Measurements from ENCODE around the gene ONECUT3. TPM values are rescaled to one million over a fixed set of nuclear protein-coding genes. Genes with fewer than 3 reads are reported as not detected.
A peak's percentile ranks its signal among the peaks of the same experiment; 100 is the strongest.

ONECUT3 gene
- total and polyA plus RNA-seq, 11 donors, result not detected

GRCh38 chr19:1767464-1767933 is 14.2 kb downstream of the ONECUT3 start:
- peaks cover 57 to 100% (median 76%) of the 10 kb centered on the region in 9 donors for H3K27me3 ChIP-seq
- DNase-seq, result peak in 2 of 5 donors; percentile 30 to 41

DNA sequence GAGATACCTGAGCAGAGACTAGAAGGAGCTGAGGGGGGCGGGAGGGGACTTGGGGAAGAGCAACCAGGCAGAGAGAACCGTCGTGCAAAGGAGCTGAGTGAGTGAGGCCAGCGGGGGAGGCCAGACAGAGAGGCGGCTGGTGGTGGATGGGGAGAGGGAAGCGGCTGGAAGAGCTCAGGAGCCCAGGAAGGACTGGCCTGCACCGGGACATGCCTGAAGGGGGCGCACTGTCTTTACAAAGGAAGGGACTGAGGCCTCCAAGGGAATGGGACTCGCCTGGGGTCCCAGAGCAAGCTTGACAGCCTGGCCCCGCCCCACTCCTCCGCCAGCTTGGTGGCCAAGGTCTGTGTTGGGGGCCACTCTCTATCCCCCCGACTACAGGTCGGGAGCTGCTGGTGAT is 14.9 kb downstream of the ONECUT3 start:
- no peak overlapping the region for H3K4me3 ChIP-seq
- H3K27me3 ChIP-seq, result peaks cover 54 to 98% (median 69%) of the 10 kb centered on the region in 9 donors
- no peak for ATAC-seq
- DNase-seq, result no peak
- no peak overlapping the region for H3K27ac ChIP-seq
- TF ChIP-seq POLR2A (IDR thresholded peaks at IDR 0.05) (no peak), CTCF (IDR thresholded peaks at IDR 0.05) (peak in 2 of 12 donors; percentile 9 to 18)
- peaks cover 0 to 4% (median 0%) of the 10 kb centered on the region in 12 donors for H3K4me1 ChIP-seq
- 12 to 20% (median 18%) methylated on average over 11 to 13 of the region's 13 CpGs for WGBS, 4 donors
- intact Hi-C loops (cut with DNase I), result loop anchor here in 7 of 10 donors (2.0 to 10.0 kb wide), 6 partner anchors 93 to 223 kb away; partner anchors contain the start of gene UQCR11 (in 1 of the 7)
- no peaks in the 10 kb centered on the region for H3K36me3 ChIP-seq
- H3K9me3 ChIP-seq, result peaks cover 0 to 22% (median 14%) of the 10 kb centered on the region in 12 donors

More at GRCh38 chr19:1767464-1767933, 14.2 kb downstream of the ONECUT3 start:
- peaks cover 0 to 4% (median 0%) of the 10 kb centered on the region in 12 donors for H3K4me1 ChIP-seq
- 4 to 6% (median 5%) methylated on average over 18 to 21 of the region's 21 CpGs for WGBS, 4 donors
- H3K27ac ChIP-seq, result no peak overlapping the region
- intact Hi-C loops (cut with DNase I), result loop anchor here (1.0 to 10.0 kb wide), 8 partner anchors 93 to 223 kb away; partner anchors contain the start of gene UQCR11 (in 1 of the 10)
- peak in 3 of 4 donors; percentile 65 to 73 (median 71) for ATAC-seq
- TF ChIP-seq CTCF (IDR thresholded peaks at IDR 0.05), result peak; percentile 80 to 95 (median 90)
- TF ChIP-seq POLR2A (IDR thresholded peaks at IDR 0.05), result no peak
- H3K36me3 ChIP-seq, result no peaks in the 10 kb centered on the region
- H3K9me3 ChIP-seq, result peaks cover 0 to 22% (median 14%) of the 10 kb centered on the region in 12 donors
- no peak overlapping the region for H3K4me3 ChIP-seq

DNA sequence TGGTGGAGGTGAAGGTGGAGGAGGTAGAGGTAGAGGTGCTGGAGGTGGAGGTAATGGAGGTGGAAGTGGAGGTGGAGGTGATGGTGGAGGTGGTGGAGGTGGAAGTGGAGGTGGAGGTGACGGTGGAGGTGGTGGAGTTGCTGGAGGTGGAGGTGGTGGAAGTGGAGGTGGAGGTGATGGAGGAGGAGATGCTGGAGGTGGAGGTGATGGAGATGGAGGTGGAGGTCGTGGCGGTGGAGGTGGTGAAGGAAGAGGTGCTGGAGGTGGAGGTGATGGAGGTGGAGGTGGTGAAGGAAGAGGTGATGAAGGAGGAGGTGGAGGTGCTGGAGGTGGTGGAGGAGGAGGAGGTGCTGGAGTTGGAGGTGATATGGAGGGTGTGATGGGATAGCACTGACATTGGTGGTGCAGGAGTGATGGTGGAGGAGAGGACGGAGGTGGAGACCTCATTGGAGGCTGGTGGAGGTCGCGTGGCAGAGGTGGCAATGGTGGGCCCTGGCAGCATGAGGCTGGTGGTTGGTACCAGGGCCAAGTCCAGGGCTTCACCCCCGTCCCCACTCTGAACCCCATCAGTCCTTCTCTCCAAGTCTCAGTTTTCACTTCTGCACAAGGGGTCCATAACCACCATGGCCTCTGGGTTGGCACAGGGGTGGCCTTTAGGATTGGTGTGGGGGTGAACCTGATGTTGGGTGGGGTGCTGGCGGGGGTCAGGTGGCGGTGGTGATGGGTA is 15.8 kb downstream of the ONECUT3 start:
- H3K36me3 ChIP-seq, result no peaks in the 10 kb centered on the region
- DNase-seq (no peak), ATAC-seq (no peak)
- H3K27me3 ChIP-seq, result peaks cover 55 to 98% (median 66%) of the 10 kb centered on the region in 9 donors
- H3K27ac ChIP-seq, result no peak overlapping the region
- no peak overlapping the region for H3K4me3 ChIP-seq
- H3K9me3 ChIP-seq, result peaks cover 0 to 22% (median 14%) of the 10 kb centered on the region in 12 donors
- 66 to 79% (median 75%) methylated on average over 8 to 9 of the region's 9 CpGs for WGBS, 4 donors
- intact Hi-C loops (cut with DNase I), result loop anchor here in 7 of 10 donors (2.0 to 10.0 kb wide), 6 partner anchors 94 to 224 kb away; partner anchors contain the start of gene UQCR11 (in 1 of the 7)
- no peak for TF ChIP-seq POLR2A (IDR thresholded peaks at IDR 0.05)
- TF ChIP-seq CTCF (IDR thresholded peaks at IDR 0.05), result no peak
- peaks cover 0 to 4% (median 0%) of the 10 kb centered on the region in 12 donors for H3K4me1 ChIP-seq

- Histone ChIP-seq H3K36me3 (no peaks in the 10 kb centered on the region), H3K27me3 (peaks cover 55 to 98% (median 67%) of the 10 kb centered on the region in 9 donors), H3K9me3 (peaks cover 0 to 22% (median 14%) of the 10 kb centered on the region in 12 donors), H3K27ac (no peak overlapping the region), H3K4me3 (no peak overlapping the region), H3K4me1 (peaks cover 0 to 4% (median 0%) of the 10 kb centered on the region in 12 donors)
- DNase-seq (no peak), ATAC-seq (no peak)
- 2 to 8% (median 5%) methylated on average over 12 of the region's 12 CpGs for WGBS, 4 donors
- intact Hi-C loops (cut with DNase I), result loop anchor here in 7 of 10 donors (2.0 to 10.0 kb wide), 6 partner anchors 95 to 225 kb away; partner anchors contain the start of gene UQCR11 (in 1 of the 7)
- TF ChIP-seq POLR2A (IDR thresholded peaks at IDR 0.05), result no peak
- no peak for TF ChIP-seq CTCF (IDR thresholded peaks at IDR 0.05)
Measured at GRCh38 chr19:1769645-1769985, 16.3 kb downstream of the ONECUT3 start.

All from heart left ventricle (tissue), 16 donors.